A549 treated with AZD9567 at 1 μM for 4 hours (cell line): ENCODE data around the gene C14orf180. TPM values are rescaled to one million over a fixed set of nuclear protein-coding genes. Genes with fewer than 3 reads are reported as not detected.

Experiments
- total RNA-seq: library from RNA; stranded (reverse); fragments of 200-300 nt; extraction: Qiagen RNA extraction; gene quantifications from 5 replicates; pipeline ENCODE4 v1.2.3, GENCODE V29; 2022; ENCODE audit not compliant: insufficient read depth

C14orf180 gene
- total RNA-seq = not detected in 5 replicates

DNA sequence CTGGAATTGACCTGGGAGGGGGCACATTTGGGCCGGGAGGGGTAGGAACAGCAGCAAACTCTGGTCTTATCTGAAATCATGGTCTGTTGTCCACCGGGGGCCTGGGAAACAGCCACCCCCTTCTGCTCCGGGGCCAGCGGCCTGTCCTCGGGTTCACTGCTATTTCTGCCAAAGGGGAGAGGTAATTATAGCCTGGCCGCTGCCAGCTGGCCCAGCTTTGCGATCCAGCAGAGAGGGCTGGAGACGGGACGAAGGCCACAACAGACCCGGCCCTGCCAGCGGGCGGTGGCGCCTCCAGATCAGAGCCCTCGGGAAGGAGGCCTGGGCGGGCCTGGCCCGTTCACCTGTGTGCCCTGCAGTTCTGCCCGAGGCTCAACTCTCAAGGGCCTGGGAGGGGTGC, at the start of gene C14orf180:
Gene C14orf180 (plus strand): TSS at position 258 of the 400 bp plus-strand sequence. CDS start 6,667 bp downstream, outside the sequence.

GRCh38 chr14:104604458-104605449, 25.2 kb downstream of the C14orf180 start, which contains the start of gene TMEM179:
TMEM179 (minus strand) TSS chr14:104604772; CDS start chr14:104604741, 31 bp downstream.

Other genes with a start within 250 kb of the C14orf180 start
- gene TMEM179, start 25.0 kb downstream of the C14orf180 start, total RNA-seq = 0.27 to 0.36 TPM (median 0.33 TPM) in 4 of 5 replicates, not detected in the other
- 79.3 to 135 TPM (median 130 TPM) in 5 replicates for gene INF2, start 109.9 kb downstream of the C14orf180 start, total RNA-seq
- gene ADSS1, start 144.5 kb downstream of the C14orf180 start, total RNA-seq = 4.7 to 7.4 TPM (median 5.8 TPM) in 5 replicates
- 111 to 224 TPM (median 212 TPM) in 5 replicates for gene SIVA1, start 173.4 kb downstream of the C14orf180 start, total RNA-seq
- 79.8 to 113 TPM (median 105 TPM) in 5 replicates for gene AKT1, start 216.0 kb downstream of the C14orf180 start, total RNA-seq
- gene ZBTB42, start 221.3 kb downstream of the C14orf180 start, total RNA-seq = 2.4 to 3.7 TPM (median 3.0 TPM) in 5 replicates